ENCODE measurements around the gene SKAP1.

Gene SKAP1

DNA sequence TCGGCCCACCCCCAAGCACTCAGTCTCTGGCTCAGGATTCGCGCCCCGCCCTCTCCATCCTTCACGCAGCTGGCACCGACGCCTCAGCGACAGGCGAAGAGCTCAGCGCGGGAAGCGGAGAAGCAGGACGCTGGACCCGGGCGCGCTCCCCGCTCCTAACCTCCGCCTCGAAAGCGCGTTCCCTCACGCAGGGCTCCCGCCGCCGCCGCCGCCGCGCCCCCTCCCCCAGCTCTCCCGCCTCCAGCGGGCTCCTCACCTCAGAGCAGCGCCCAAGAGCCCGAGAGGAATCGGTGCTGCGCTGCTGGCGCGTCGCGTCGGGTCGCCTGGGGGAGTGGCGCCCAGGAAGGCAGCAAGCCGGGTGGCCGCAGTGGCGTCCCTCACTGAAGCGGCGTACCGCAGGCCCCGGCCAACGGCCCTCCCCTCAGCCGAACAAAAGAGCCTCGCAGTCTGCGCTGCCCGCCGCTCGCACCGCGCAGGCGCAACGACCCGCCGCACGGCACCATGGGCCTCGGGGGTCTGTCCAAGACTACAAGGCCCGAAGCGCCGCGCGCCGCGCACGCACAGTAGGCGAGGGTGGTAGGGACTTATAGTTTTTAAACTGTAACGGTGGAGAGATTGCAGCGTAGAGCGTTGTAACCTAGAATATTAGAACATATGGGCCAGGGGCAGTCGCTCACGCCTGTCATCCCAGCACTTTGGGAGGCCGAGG, 328.8 kb downstream of the SKAP1 start, which contains the start of gene CBX1:
TSS of gene CBX1 (minus strand) at position 467 of the 709 bp plus-strand sequence. CDS start 24,474 bp downstream, outside the sequence.
- DNase-seq = peak; percentile 94

DNA sequence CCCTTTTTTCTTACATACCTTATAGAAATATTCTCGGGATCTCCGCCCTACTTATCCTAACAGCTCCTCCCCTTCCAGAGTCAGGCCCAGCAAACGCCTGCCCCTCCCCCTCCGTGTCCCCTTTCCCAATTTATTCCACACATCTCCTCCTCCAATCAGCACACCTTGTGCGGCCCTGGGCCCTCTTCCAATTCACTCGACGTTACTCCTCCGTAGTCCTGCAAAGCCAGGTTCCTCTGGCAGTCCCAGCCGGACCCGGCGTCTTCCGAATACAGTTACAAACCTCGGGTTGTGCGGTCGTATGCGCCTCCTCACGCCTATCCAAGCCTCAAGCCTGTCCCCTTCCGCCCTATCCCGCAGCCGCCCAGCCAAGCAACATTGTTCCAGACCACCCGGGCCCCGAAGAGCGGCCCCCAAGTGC, 329.4 kb downstream of the SKAP1 start:
- no peak for DNase-seq

DNA sequence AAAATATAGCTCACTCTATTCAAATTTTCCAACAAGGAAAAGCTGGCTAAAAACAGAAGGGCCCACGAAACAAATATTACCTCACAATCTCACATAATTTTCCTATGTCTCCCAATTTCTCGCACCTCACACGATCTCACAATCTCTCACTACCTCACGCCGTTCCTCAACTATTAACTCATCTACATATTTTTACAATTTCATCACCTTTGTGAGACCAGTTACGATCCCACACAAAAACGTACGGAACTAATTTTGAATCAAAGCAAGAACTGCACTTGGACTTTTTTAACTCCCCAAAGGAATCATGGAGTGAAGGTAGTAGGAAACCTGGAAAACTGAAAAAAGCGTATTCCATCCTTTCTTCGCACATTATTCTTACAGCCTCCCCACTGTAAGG, 329.9 kb downstream of the SKAP1 start:
- no peak for DNase-seq

DNA sequence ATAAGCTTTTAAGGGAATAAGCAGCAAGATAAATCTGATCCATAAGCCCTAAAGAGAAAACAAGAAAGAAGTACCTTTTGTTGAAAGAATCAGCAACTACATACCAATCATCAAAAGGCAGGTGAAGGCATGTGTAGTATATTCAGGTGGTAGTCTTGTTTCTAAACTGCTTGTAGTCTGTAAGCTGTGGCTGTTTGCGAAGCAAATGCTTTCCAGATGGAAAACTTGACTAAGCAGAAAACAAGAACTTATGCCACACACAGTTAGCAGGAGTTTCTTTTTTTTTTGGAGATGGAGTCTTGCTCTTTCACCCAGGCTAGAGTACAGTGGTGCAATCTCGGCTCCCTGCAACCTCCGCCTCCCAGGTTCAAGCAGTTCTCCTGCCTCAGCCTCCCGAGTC, 334.4 kb downstream of the SKAP1 start:
- no peak for DNase-seq

DNA sequence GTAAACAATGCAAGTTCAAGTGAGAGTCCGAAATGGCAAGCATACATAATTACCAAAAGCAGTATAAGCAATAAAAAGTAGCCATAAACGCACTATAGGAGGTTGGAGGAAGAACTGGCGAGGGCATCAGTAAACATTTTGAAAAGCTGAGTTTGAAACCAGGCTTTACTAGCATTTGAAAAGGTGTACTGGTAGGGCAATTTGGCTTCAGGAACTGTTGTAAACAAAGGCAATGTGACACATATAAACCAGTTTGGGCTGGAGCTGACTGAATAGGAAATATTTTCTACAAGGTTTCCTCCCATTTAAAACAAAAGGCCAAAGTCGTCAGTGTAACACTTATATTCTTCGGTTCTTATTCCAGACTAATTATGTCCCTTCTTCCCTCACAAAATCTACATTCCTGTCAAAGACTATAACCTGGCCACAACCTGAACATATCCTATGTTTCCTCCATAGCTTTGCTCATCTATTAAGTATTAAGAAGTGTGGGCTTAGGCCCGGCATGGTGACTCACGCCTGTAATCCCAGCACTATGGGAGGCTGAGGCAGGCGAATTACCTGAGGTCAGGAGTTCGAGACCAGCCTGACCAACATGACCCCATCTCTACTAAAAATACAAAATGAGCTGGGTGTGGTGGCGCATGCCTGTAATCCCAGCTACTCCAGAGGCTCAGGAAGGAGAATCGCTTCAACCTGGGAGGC, 336.5 kb downstream of the SKAP1 start:
- no peak for DNase-seq

DNA sequence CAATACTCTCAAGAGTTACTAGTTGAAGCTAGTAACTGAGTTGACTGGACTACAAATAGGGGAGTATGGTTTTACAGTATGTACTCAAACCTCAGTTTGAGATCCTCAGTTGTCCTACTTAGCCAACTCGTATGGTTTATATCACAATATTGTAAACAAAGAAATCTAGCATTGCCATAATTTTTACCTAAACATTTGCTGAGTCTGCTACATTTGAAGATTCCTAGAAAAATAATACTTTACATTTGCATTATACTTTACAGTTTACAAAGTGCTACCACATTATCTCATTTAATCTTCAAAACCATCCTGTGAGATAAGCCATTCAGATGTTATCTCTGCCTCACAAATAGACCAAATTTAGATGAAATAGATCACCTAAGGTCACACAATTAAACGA, 345.1 kb downstream of the SKAP1 start:
- DNase-seq = no peak
